GM18498 (cell line): ENCODE measurements around the gene RGPD5.
"Not testable (repeated sequence)": the region's sequence is repeated elsewhere in the genome, so short reads cannot be mapped to it uniquely, and the experiment has no call there.

Source experiments
- ATAC-seq: cut with Tn5 transposase; IDR thresholded peaks from one replicate; pipeline ENCODE4 v1.9.1; 2021; ENCODE audit warnings: mild to moderate bottlenecking, moderate library complexity; ENCODE audit not compliant: unreplicated experiment

RGPD5 gene

GRCh38 chr2:109794074-109794737, at the start of gene RGPD5:
Gene RGPD5, plus strand, starts transcription at chr2:109794305. Its CDS starts 161 bp downstream, at chr2:109794466.
- peak; percentile 99 for ATAC-seq

- not testable (repeated sequence) for ATAC-seq
These were observed 42.5 kb upstream of the RGPD5 start for GRCh38 chr2:109751572-109751971.

GRCh38 chr2:109757163-109757824, 36.8 kb upstream of the RGPD5 start:
- not testable (repeated sequence) for ATAC-seq

- ATAC-seq: not testable (repeated sequence)
These were observed 33.7 kb upstream of the RGPD5 start for GRCh38 chr2:109760265-109761042.

- ATAC-seq: not testable (repeated sequence)
These were observed 33.1 kb upstream of the RGPD5 start for GRCh38 chr2:109761043-109761454.

GRCh38 chr2:109761976-109762375, 32.1 kb upstream of the RGPD5 start:
- not testable (repeated sequence) for ATAC-seq

GRCh38 chr2:109766074-109766473, 28.0 kb upstream of the RGPD5 start:
- ATAC-seq: not testable (repeated sequence)

GRCh38 chr2:109766886-109767578, 27.1 kb upstream of the RGPD5 start:
- ATAC-seq: not testable (repeated sequence)

- not testable (repeated sequence) for ATAC-seq
These were observed 25.2 kb upstream of the RGPD5 start for GRCh38 chr2:109768934-109769333.

- not testable (repeated sequence) for ATAC-seq
These were observed 15.0 kb upstream of the RGPD5 start for GRCh38 chr2:109779118-109779517.

GRCh38 chr2:109781147-109781816, 12.8 kb upstream of the RGPD5 start:
- ATAC-seq: not testable (repeated sequence)

- not testable (repeated sequence) for ATAC-seq
These were observed 11.6 kb upstream of the RGPD5 start for GRCh38 chr2:109782446-109782993.

- ATAC-seq: not testable (repeated sequence)
These were observed 2.4 kb upstream of the RGPD5 start for GRCh38 chr2:109791530-109792279.

- ATAC-seq: not testable (repeated sequence)
These were observed 1.4 kb upstream of the RGPD5 start for GRCh38 chr2:109792659-109793058.

- peak; percentile 80 for ATAC-seq
These were observed 77.1 kb downstream of the RGPD5 start for GRCh38 chr2:109871129-109871751.

GRCh38 chr2:109876625-109877024, 82.5 kb downstream of the RGPD5 start:
- ATAC-seq: not testable (repeated sequence)

GRCh38 chr2:109882112-109882511, 88.0 kb downstream of the RGPD5 start:
- ATAC-seq: not testable (repeated sequence)

GRCh38 chr2:109888414-109888813, 94.3 kb downstream of the RGPD5 start:
- ATAC-seq: not testable (repeated sequence)

GRCh38 chr2:109889909-109890308, 95.8 kb downstream of the RGPD5 start:
- ATAC-seq: not testable (repeated sequence)
